ENCODE measurements around the gene U2AF2. TPM values are rescaled to one million over a fixed set of nuclear protein-coding genes. Genes with fewer than 3 reads are reported as not detected.

U2AF2 gene
- polyA plus RNA-seq, 1 of the 3 experiments (the other 2 are of a cell fraction): 321 TPM

GRCh38 chr19:55696301-55697068, 41.6 kb downstream of the U2AF2 start:
- Histone ChIP-seq H3K9me2 (no peaks in the 10 kb centered on the region), H3K9ac (no peak overlapping the region), H3K4me1 (ENCODE audit: control insufficient read depth in 1 of 2, insufficient read depth in 2 of 2, low read depth in 1 of 2, low read length in 1 of 2) (no peaks in the 10 kb centered on the region; a peak in 1 of 4 replicates), H3K4me2 (no peak overlapping the region), H3K27me3 (ENCODE audit: insufficient read depth) (no peaks in the 10 kb centered on the region), H3K9me3 (no peaks in the 10 kb centered on the region), H3K27ac (ENCODE audit: low read depth in 2 of 2, low read length in 1 of 2) (no peak overlapping the region), H3F3A (replicated peaks; ENCODE audit: insufficient read depth) (no peaks in the 10 kb centered on the region), H2AFZ (ENCODE audit: low read depth) (no peak overlapping the region), H3K79me2 (ENCODE audit: insufficient read depth) (no peaks in the 10 kb centered on the region), H3K36me3 (replicated peaks in 1 of 2; ENCODE audit: control insufficient read depth in 1 of 2, insufficient read depth in 2 of 2, low read length in 1 of 2) (peaks cover 0 to 61% of the 10 kb centered on the region in 2 experiments), H4K20me1 (ENCODE audit: insufficient read depth) (no peaks in the 10 kb centered on the region), H3K4me3 (ENCODE audit: low read depth in 2 of 2, low read length in 1 of 2) (no peak overlapping the region)
- CTCF ChIA-PET: interaction anchor here (1.2 kb wide), 1 partner anchor 8 kb away, joined by 3 read pairs; no protein-coding TSS in a partner anchor
- POLR2A ChIA-PET: no interaction called here
- no peak for TF ChIP-seq JUND (IDR thresholded peaks at IDR 0.05)
- TF ChIP-seq, protein P1, sequence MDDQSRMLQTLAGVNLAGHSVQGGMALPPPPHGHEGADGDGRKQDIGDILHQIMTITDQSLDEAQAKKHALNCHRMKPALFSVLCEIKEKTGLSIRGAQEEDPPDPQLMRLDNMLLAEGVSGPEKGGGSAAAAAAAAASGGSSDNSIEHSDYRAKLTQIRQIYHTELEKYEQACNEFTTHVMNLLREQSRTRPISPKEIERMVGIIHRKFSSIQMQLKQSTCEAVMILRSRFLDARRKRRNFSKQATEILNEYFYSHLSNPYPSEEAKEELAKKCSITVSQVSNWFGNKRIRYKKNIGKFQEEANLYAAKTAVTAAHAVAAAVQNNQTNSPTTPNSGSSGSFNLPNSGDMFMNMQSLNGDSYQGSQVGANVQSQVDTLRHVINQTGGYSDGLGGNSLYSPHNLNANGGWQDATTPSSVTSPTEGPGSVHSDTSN (IDR thresholded peaks at IDR 0.05): no peak
- no peak for TF ChIP-seq YY1 (IDR thresholded peaks at IDR 0.05; ENCODE audit: low read depth)
- no peak for TF ChIP-seq TEAD4 (IDR thresholded peaks at IDR 0.05; ENCODE audit: borderline replicate concordance, insufficient read depth)
- no peak for TF ChIP-seq USF2 (IDR thresholded peaks at IDR 0.05; ENCODE audit: borderline replicate concordance, low read depth, low read length)
- TF ChIP-seq TAF1 (IDR thresholded peaks at IDR 0.05; ENCODE audit: borderline replicate concordance, low read depth, low read length): no peak
- TF ChIP-seq REST (IDR thresholded peaks at IDR 0.05; ENCODE audit: low read depth, low read length): no peak
- TF ChIP-seq TCF12 (IDR thresholded peaks at IDR 0.05): no peak
- no peak for TF ChIP-seq ELF1 (IDR thresholded peaks at IDR 0.05)
- TF ChIP-seq RCOR1 (IDR thresholded peaks at IDR 0.05; ENCODE audit: low read length): no peak
- TF ChIP-seq NRF1 (IDR thresholded peaks at IDR 0.05; ENCODE audit: low read depth, low read length): no peak
- 99% methylated on average over 14 of the region's 20 CpGs for WGBS (ENCODE audit: low lambda C conversion rate)
- DNase-seq: no peak

- no peaks in the 10 kb centered on the region for H3F3A ChIP-seq (replicated peaks; ENCODE audit: insufficient read depth)
- H3K9ac ChIP-seq: no peak overlapping the region
- no peak overlapping the region for H3K4me2 ChIP-seq
- H3K9me3 ChIP-seq: no peaks in the 10 kb centered on the region
- H3K4me1 ChIP-seq (ENCODE audit: control insufficient read depth in 1 of 2, insufficient read depth in 2 of 2, low read depth in 1 of 2, low read length in 1 of 2): no peaks in the 10 kb centered on the region; a peak in 1 of 4 replicates
- peaks cover 0 to 57% of the 10 kb centered on the region in 2 experiments for H3K36me3 ChIP-seq (replicated peaks in 1 of 2; ENCODE audit: control insufficient read depth in 1 of 2, insufficient read depth in 2 of 2, low read length in 1 of 2)
- no peaks in the 10 kb centered on the region for H3K27me3 ChIP-seq (ENCODE audit: insufficient read depth)
- ChIA-PET CTCF (no interaction called here), POLR2A (no interaction called here)
- H3K27ac ChIP-seq (ENCODE audit: low read depth in 2 of 2, low read length in 1 of 2): no peak overlapping the region
- no peaks in the 10 kb centered on the region for H3K9me2 ChIP-seq
- TF ChIP-seq MEF2A (IDR thresholded peaks at IDR 0.05; ENCODE audit: borderline replicate concordance, low read depth) (no peak), SMC3 (IDR thresholded peaks at IDR 0.05; ENCODE audit: low read depth, low read length) (no peak), ELF1 (IDR thresholded peaks at IDR 0.05) (no peak), RFX5 (IDR thresholded peaks at IDR 0.05; ENCODE audit: low read length) (no peak), NRF1 (IDR thresholded peaks at IDR 0.05; ENCODE audit: low read depth, low read length) (no peak), CHD2 (IDR thresholded peaks at IDR 0.05; ENCODE audit: low read length, partially characterized antibody) (no peak), TAF1 (IDR thresholded peaks at IDR 0.05; ENCODE audit: borderline replicate concordance, low read depth, low read length) (no peak), RAD21 (IDR thresholded peaks at IDR 0.05; ENCODE audit: low read length) (no peak), GATA2 (CRISPR knock-in tag; IDR thresholded peaks at IDR 0.05) (no peak)
- TF ChIP-seq, protein P2, sequence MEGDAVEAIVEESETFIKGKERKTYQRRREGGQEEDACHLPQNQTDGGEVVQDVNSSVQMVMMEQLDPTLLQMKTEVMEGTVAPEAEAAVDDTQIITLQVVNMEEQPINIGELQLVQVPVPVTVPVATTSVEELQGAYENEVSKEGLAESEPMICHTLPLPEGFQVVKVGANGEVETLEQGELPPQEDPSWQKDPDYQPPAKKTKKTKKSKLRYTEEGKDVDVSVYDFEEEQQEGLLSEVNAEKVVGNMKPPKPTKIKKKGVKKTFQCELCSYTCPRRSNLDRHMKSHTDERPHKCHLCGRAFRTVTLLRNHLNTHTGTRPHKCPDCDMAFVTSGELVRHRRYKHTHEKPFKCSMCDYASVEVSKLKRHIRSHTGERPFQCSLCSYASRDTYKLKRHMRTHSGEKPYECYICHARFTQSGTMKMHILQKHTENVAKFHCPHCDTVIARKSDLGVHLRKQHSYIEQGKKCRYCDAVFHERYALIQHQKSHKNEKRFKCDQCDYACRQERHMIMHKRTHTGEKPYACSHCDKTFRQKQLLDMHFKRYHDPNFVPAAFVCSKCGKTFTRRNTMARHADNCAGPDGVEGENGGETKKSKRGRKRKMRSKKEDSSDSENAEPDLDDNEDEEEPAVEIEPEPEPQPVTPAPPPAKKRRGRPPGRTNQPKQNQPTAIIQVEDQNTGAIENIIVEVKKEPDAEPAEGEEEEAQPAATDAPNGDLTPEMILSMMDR (IDR thresholded peaks at IDR 0.05): no peak
- TF ChIP-seq, protein P3, sequence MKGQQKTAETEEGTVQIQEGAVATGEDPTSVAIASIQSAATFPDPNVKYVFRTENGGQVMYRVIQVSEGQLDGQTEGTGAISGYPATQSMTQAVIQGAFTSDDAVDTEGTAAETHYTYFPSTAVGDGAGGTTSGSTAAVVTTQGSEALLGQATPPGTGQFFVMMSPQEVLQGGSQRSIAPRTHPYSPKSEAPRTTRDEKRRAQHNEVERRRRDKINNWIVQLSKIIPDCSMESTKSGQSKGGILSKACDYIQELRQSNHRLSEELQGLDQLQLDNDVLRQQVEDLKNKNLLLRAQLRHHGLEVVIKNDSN (IDR thresholded peaks at IDR 0.05; ENCODE audit: borderline replicate concordance, low read depth): no peak
- no peak overlapping the region for H3K4me3 ChIP-seq (ENCODE audit: low read depth in 2 of 2, low read length in 1 of 2)
- no peaks in the 10 kb centered on the region for H4K20me1 ChIP-seq (ENCODE audit: insufficient read depth)
- no peak for DNase-seq
- WGBS (ENCODE audit: low lambda C conversion rate): 93% methylated on average over 5 of the region's 12 CpGs
- H2AFZ ChIP-seq (ENCODE audit: low read depth): no peak overlapping the region
- no peaks in the 10 kb centered on the region for H3K79me2 ChIP-seq (ENCODE audit: insufficient read depth)
Observed at GRCh38 chr19:55697069-55697440, 42.2 kb downstream of the U2AF2 start.
